ENCODE measurements around the gene NUPR2.
"Not testable (repeated sequence)": the region's sequence is repeated elsewhere in the genome, so short reads cannot be mapped to it uniquely, and the experiment has no call there.

NUPR2 gene

GRCh38 chr7:56115852-56116538 is at the start of gene NUPR2:
Gene NUPR2 (minus strand): TSS chr7:56116417. CDS start chr7:56116314, 103 bp downstream.
- DNase-seq (ENCODE audit: low read depth), result no peak

GRCh38 chr7:56157238-56157790 is 41.1 kb upstream of the NUPR2 start:
- DNase-seq (ENCODE audit: low read depth), result no peak

- not testable (repeated sequence) for DNase-seq (ENCODE audit: low read depth)
Observed at GRCh38 chr7:56131062-56131461, 14.8 kb upstream of the NUPR2 start.

GRCh38 chr7:56127241-56127975 is 11.2 kb upstream of the NUPR2 start:
- DNase-seq (ENCODE audit: low read depth), result no peak

GRCh38 chr7:56125831-56126230 is 9.6 kb upstream of the NUPR2 start:
- no peak for DNase-seq (ENCODE audit: low read depth)

- no peak for DNase-seq (ENCODE audit: low read depth)
Observed at GRCh38 chr7:56124981-56125380, 8.8 kb upstream of the NUPR2 start.

- no peak for DNase-seq (ENCODE audit: low read depth)
Observed at GRCh38 chr7:56121440-56121839, 5.2 kb upstream of the NUPR2 start.

- DNase-seq (ENCODE audit: low read depth), result not testable (repeated sequence)
Observed at GRCh38 chr7:56112244-56112643, 4.0 kb downstream of the NUPR2 start.

- DNase-seq (ENCODE audit: low read depth), result no peak
Observed at GRCh38 chr7:56110611-56111010, 5.6 kb downstream of the NUPR2 start.

GRCh38 chr7:56107954-56108258 is 8.3 kb downstream of the NUPR2 start:
- DNase-seq (ENCODE audit: low read depth), result no peak

GRCh38 chr7:56106108-56107073 is 9.8 kb downstream of the NUPR2 start, which contains the start of gene CHCHD2:
Gene CHCHD2 (minus strand): TSS chr7:56106476. CDS start chr7:56106413, 63 bp downstream.
- peak; percentile 74 for DNase-seq (ENCODE audit: low read depth)

GRCh38 chr7:56105508-56105907 is 10.7 kb downstream of the NUPR2 start:
- DNase-seq (ENCODE audit: low read depth), result no peak

GRCh38 chr7:56104138-56104537 is 12.1 kb downstream of the NUPR2 start:
- DNase-seq (ENCODE audit: low read depth), result not testable (repeated sequence)

GRCh38 chr7:56099653-56100052 is 16.6 kb downstream of the NUPR2 start:
- no peak for DNase-seq (ENCODE audit: low read depth)

- not testable (repeated sequence) for DNase-seq (ENCODE audit: low read depth)
Observed at GRCh38 chr7:56098187-56099008, 17.8 kb downstream of the NUPR2 start.

GRCh38 chr7:56097700-56098099 is 18.5 kb downstream of the NUPR2 start:
- DNase-seq (ENCODE audit: low read depth), result no peak

- no peak for DNase-seq (ENCODE audit: low read depth)
Observed at GRCh38 chr7:56092789-56093531, 23.3 kb downstream of the NUPR2 start, which contains the start of gene PHKG1. Gene PHKG1 (minus strand): TSS chr7:56092952. CDS start chr7:56088941, 4,011 bp downstream.

GRCh38 chr7:56092388-56092787 is 23.8 kb downstream of the NUPR2 start:
- DNase-seq (ENCODE audit: low read depth), result not testable (repeated sequence)

GRCh38 chr7:56091591-56091990 is 24.6 kb downstream of the NUPR2 start:
- DNase-seq (ENCODE audit: low read depth), result no peak

- no peak for DNase-seq (ENCODE audit: low read depth)
Observed at GRCh38 chr7:56087445-56087844, 28.8 kb downstream of the NUPR2 start.
